NOMO-1 treated with dmso at 0.1 percent for 144 hours (cell line): ENCODE measurements around the gene MUC5B.
"Not testable (repeated sequence)": the region's sequence is repeated elsewhere in the genome, so short reads cannot be mapped to it uniquely, and the experiment has no call there.

Experiments
- DNase-seq: peaks from one replicate; lab custom pipeline; 2025; ENCODE audit not compliant: unreplicated experiment; lab: John Stamatoyannopoulos, UW

MUC5B gene

DNA sequence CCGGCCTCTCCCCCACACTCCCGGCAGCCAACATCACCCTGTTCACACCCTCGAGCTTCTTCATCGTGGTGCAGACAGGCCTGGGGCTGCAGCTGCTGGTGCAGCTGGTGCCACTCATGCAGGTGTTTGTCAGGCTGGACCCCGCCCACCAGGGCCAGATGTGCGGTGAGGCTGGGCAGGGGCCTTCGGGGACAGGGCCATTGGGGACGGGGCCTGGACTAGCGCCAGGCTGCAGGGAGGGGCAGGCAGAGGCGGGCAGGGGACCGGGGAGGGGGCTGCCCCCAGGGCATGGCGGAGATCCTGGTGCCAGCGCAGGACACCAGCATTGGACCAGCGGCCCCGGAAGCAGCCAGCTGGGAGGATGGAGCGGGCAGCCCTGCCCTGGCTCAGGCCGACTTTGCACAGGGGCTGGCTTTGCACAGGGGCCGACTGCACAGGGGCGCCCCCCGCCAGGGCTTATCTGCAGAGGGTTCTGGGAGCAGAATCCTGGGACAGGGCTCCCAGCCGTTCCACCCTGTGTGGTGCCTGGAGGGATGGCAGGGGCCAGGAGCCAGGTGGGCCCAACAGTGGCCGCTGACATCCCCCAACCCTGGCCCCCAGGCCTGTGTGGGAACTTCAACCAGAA is 8.6 kb downstream of the MUC5B start:
- no peak for DNase-seq

DNA sequence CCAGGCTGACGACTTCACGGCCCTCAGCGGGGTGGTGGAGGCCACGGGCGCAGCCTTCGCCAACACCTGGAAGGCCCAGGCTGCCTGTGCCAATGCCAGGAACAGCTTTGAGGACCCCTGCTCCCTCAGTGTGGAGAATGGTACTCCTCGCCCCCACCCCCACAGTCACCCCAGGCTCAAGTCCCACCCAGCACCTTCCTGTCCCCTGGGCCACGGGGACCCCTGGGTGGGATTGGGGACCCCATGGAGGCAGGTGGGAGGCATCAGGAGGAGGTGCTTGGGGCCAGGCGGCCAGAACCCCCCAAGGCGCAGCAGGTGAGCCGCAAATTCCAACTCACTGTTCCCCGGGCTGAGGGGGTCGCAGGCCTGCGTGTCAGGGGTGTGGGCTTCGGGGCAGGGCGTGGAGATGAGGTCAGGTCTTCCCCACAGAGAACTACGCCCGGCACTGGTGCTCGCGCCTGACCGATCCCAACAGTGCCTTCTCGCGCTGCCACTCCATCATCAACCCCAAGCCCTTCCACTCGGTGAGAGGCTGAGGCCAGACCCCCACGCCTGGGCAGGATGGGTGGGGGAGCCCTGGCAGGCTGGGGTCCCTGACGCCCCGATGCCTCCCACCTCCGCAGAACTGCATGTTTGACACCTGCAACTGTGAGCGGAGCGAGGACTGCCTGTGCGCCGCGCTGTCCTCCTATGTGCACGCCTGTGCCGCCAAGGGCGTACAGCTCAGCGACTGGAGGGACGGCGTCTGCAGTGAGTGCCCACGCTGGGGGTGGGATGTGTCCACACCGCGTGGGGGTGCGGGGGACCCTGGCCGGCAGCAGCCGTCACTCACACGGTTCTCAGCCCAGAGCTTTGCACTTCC is 9.4 kb downstream of the MUC5B start:
- DNase-seq, result no peak

DNA sequence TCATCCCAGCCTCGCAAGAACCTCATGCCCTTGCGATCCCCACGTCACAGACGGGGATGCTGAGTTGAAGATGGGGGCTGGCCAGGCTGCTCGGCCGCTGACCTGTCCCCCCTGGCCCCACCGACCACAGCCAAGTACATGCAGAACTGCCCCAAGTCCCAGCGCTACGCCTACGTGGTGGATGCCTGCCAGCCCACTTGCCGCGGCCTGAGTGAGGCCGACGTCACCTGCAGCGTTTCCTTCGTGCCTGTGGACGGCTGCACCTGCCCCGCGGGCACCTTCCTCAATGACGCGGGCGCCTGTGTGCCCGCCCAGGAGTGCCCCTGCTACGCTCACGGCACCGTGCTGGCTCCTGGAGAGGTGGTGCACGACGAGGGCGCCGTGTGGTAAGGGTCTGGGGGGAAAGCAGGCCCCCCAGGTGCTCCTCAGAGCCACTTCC is 10.0 kb downstream of the MUC5B start:
- no peak for DNase-seq

DNA sequence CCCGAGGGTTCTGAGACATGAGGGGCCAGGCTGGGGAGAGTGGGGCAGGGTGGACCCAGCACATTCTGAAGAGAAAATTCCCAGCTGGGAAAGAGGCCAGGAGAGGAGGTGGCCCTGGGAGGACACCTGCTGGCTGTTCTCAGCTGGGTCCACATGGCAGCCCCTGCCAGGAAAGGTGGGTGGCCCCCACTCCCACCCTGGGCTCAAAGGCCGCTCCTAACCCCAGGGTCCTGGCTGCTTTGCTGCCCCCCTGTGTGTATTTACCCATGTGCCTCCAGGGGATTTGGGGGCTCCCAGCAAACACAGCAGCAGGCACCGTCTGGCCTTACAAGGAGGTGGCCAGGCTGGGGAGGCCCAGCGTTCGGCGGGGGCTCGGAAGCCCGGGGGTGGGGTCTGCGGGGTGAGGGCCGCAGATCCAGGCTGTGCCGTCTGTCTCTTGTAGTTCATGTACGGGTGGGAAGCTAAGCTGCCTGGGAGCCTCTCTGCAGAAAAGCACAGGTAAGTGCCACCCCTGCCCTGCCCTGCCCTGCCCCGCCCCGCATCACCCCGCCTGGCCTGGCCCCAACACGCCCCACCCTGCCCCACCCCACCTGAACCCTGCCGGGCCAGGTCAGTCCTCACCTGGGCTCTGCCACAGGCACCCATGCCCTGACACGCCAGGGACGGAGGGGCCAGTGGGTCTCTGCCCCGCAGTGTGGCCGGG is 10.6 kb downstream of the MUC5B start:
- DNase-seq, result no peak

DNA sequence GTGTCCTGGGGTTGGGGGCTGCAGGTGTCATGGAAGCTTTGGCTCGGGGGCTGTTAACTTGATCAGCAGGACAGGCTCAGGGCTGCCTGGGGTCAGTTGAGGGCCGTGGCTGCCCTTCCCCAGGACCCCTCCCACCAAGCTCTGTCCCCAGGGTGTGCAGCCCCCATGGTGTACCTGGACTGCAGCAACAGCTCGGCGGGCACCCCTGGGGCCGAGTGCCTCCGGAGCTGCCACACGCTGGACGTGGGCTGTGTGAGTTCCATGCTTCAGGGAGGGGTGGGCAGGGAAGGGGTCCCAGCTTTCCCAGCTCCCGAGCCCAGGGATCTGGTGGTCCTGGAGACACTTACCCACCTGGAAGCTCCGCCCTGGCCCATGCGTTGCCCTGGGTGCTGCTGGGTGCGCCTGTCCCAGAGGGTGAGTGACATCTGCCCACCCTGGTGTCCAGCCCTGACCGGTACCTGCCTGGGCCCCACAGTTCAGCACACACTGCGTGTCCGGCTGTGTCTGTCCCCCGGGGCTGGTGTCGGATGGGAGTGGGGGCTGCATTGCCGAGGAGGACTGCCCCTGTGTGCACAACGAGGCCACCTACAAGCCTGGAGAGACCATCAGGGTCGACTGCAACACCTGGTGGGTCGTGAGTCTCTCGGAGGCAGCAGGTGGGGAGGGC is 11.3 kb downstream of the MUC5B start:
- DNase-seq, result no peak

DNA sequence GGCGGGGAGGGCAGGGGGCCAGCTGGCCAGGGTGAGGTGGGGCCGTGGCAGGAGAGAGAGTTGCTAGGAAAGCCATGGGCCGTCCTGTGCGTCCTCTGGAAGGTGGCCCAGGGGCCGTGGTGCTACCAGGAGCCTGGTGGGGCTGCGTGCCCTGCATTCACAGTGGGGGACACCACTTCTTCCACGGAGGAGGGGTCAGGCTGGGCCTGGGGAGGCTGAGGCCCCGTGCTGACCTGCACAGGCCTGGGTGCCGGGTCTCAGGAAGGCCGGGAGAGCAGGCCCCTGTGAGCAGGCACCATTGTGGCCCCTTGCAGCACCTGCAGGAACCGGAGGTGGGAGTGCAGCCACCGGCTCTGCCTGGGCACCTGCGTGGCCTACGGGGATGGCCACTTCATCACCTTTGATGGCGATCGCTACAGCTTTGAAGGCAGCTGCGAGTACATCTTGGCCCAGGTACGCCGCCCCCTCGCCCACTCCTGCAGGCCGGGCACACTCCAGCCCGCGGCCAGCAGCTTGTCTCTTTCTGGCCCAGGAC is 12.0 kb downstream of the MUC5B start:
- DNase-seq, result no peak

DNA sequence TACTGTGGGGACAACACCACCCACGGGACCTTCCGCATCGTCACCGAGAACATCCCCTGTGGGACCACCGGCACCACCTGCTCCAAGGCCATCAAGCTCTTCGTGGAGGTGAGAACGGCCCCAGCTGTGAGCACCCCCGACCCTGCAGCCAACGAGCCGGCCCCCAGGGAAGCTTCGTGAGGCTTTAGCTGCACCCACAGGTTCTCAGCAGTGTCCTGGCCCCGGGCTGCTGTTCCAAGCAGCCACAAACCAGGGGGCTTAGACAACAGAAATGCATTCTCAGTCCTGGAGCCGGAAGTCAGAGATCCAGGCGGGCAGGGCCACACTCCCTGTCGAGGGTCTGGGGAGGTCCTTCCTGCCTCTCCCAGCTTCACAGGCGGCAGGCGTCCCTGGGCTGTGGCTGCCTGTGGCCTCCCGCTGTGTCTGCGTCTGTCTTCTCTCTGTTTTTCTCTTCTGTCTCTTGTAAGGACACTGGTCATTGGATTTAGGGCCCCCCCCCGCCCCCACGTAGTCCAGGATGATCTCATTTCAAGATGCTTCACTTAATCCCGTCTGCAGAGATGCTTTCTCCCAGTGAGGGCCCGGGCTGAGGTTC is 12.5 kb downstream of the MUC5B start:
- DNase-seq, result no peak

DNA sequence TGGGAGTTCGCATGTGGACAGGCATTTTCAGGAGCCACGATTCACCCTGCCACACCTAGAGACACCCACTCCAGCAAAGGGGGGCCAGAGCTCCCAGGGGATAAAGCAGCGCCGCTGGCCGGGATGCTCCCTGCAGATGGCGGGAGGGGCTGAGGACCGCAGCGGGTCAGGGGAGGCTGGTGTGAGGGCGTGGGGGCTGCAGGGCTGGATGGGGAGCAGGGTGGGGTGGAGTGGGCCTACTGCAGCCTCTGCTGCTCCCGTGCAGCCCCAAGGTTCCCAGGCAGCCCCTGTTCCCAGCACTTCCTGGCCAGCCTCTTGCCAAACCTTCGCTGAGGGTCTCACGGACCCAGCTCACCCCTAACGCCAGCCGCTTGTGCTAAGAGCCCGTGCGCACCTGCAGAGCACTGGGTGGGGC is 13.0 kb downstream of the MUC5B start:
- DNase-seq, result no peak

DNA sequence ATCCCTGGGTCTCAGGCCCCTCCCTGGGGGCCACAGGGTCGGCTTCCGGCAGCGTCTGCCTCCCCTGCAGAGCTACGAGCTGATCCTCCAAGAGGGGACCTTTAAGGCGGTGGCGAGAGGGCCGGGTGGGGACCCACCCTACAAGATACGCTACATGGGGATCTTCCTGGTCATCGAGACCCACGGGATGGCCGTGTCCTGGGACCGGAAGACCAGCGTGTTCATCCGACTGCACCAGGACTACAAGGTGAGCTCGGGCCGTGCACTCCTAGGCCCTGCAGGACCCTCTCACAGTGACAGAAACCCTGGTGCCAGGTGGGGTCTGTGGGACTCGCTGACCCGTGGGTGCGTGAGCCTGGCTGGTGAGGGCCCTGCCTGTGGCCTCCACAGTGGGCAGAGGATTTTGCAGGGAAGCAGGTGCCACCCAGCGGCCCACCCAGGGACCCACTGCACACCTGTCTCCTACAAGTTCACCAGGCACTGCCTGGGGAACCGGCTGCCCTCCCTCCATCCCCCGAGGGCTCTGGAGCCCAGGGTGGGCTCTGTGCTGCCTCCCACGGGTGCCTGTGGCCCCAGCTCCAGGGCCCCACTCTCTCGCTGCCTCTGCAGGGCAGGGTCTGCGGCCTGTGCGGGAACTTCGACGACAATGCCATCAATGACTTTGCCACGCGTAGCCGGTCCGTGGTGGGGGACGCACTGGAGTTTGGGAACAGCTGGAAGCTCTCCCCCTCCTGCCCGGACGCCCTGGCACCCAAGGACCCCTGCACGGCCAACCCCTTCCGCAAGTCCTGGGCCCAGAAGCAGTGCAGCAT is 13.7 kb downstream of the MUC5B start:
- no peak for DNase-seq

DNA sequence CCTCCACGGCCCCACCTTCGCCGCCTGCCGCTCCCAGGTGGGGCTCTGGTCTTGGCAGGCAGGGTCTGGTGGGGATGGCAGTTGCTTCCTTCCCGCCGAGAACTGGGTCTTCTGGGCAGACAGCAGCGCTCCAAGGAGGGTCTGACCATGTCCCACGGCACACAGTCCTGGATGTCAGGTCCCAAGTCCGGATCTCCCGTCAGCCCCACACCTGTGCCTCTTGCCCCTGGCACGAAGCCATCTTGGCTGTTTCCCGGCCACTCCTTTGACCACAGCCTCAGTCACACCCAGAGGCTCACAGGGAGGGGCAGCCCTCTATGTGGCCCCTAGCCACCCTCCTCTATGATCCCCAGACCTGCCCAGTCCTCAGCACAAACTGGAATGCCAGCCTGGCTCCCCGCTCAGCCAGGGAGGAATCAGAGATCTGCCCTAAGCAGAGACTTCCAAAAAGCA is 14.3 kb downstream of the MUC5B start:
- no peak for DNase-seq

DNA sequence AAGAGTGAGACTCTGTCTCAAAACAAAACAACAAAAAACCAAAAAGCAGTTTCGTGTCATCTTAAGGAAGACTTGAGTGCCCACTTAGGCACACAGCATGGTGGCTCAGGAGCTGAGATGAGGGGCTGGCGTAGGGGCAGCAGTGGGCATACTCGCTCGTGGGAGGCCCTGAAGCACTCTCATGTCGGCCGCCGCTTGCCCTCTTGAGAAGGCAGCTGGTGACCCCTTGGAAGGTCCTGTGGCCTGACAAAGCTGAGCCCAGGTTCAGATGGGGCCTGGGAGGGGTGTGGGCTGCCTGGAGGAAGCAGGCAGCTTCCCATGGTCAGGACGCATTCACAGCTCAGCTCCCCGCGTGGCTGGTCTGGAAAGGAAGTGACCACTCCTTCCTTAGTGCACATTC is 15.0 kb downstream of the MUC5B start:
- DNase-seq, result no peak

DNA sequence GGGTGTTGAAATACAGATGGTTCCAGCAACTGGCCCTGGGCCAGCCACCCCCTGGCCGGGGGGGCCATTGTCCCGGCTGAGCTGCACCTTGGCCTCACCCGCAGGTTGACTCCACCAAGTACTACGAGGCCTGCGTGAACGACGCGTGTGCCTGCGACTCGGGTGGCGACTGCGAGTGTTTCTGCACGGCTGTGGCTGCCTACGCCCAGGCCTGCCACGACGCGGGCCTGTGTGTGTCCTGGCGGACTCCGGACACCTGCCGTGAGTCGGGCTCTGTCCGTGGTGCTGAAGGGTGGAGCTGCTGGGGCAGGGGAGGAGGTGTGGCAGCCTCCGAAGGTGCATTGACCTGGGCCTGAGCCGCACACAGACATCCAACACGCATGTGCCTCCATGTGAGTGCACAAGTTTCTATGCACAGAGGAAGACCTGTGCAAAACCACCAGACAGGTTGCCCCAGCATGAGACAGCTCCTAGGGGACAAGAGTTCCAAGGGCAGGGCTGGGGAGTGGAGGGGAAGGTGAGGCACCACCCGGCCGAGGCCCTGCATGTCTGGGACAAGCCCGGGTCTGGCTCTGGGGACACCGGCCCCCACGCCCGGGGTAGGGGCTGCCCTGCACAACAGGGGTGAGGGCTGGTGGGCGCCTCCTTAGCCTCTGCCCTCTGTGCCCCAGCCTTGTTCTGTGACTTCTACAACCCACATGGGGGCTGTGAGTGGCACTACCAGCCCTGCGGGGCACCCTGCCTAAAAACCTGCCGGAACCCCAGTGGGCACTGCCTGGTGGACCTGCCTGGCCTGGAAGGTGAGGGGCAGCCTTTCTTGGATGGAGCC is 16.1 kb downstream of the MUC5B start:
- DNase-seq, result no peak

DNA sequence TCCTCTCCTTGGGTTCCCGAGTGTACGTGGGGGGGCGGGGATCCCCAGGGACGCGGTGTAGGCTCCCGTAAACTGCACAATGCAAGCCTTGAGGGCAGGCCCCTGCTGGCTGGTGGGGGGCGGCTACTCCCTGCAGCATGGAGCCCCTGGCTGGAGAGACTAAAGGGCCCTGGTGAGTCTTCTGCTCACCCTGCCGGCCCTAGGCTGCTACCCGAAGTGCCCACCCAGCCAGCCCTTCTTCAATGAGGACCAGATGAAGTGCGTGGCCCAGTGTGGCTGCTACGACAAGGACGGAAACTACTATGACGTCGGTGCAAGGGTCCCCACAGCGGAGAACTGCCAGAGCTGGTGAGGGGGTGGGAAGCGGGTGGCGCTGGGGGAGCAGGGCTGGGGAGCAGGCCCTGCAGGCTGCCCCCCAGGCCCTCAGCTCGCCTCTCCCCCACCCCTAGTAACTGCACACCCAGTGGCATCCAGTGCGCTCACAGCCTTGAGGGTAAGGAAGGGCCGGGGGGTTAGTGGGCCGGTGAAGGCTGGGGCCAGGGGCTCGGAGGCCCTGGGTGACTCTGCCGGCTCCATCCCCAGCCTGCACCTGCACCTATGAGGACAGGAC is 16.8 kb downstream of the MUC5B start:
- DNase-seq, result no peak

DNA sequence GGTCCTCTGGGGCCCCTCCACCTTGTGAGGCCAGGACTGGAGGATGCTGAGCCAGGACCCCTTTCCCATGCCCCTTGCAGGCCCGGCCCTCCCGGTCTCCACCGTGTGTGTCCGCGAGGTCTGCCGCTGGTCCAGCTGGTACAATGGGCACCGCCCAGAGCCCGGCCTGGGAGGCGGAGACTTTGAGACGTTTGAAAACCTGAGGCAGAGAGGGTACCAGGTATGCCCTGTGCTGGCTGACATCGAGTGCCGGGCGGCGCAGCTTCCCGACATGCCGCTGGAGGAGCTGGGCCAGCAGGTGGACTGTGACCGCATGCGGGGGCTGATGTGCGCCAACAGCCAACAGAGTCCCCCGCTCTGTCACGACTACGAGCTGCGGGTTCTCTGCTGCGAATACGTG is 17.9 kb downstream of the MUC5B start:
- no peak for DNase-seq

DNA sequence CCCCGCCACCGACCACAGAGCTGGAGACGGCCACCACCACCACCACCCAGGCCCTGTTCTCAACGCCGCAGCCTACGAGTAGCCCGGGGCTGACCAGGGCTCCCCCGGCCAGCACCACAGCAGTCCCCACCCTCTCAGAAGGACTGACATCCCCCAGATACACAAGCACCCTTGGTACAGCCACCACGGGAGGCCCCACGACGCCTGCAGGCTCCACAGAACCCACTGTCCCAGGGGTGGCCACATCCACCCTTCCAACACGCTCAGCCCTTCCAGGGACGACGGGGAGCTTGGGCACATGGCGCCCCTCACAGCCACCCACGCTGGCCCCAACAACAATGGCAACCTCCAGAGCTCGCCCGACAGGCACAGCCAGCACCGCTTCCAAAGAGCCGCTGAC is 18.8 kb downstream of the MUC5B start:
- no peak for DNase-seq

DNA sequence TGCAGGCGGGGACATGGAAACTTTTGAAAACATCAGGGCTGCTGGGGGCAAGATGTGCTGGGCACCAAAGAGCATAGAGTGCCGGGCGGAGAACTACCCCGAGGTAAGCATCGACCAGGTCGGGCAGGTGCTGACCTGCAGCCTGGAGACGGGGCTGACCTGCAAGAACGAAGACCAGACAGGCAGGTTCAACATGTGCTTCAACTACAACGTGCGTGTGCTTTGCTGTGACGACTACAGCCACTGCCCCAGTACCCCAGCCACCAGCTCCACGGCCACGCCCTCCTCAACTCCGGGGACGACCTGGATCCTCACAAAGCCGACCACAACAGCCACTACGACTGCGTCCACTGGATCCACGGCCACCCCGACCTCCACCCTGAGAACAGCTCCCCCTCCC is 19.4 kb downstream of the MUC5B start:
- no peak for DNase-seq

DNA sequence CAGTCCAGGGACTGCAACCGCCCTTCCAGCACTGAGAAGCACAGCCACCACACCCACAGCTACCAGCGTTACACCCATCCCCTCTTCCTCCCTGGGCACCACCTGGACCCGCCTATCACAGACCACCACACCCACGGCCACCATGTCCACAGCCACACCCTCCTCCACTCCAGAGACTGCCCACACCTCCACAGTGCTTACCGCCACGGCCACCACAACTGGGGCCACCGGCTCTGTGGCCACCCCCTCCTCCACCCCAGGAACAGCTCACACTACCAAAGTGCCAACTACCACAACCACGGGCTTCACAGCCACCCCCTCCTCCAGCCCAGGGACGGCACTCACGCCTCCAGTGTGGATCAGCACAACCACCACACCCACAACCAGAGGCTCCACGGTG is 19.9 kb downstream of the MUC5B start:
- DNase-seq, result not testable (repeated sequence)

DNA sequence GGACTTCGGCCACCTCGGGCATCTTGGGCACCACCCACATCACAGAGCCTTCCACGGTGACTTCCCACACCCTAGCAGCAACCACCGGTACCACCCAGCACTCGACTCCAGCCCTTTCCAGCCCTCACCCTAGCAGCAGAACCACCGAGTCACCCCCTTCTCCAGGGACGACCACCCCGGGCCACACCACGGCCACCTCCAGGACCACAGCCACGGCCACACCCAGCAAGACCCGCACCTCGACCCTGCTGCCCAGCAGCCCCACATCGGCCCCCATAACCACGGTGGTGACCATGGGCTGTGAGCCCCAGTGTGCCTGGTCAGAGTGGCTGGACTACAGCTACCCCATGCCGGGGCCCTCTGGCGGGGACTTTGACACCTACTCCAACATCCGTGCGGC is 20.7 kb downstream of the MUC5B start:
- DNase-seq, result not testable (repeated sequence)

DNA sequence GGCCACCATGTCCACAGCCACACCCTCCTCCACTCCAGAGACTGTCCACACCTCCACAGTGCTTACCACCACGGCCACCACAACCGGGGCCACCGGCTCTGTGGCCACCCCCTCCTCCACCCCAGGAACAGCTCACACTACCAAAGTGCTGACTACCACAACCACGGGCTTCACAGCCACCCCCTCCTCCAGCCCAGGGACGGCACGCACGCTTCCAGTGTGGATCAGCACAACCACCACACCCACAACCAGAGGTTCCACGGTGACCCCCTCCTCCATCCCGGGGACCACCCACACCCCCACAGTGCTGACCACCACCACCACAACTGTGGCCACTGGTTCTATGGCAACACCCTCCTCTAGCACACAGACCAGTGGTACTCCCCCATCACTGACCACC is 21.7 kb downstream of the MUC5B start:
- not testable (repeated sequence) for DNase-seq
